PC-9 (cell line): Measurements from ENCODE around the gene ABI3BP. TPM values are rescaled to one million over a fixed set of nuclear protein-coding genes. Genes with fewer than 3 reads are reported as not detected.
A peak's percentile ranks its signal among the peaks of the same experiment; 100 is the strongest.

Source experiments
- BruUV-seq: library from RNA; stranded (reverse); fragments of 400-500 nt; replicated peaks from 2 replicates; lab custom pipeline; 2021; lab: Mats Ljungman, UMichigan
- CTCF ChIA-PET: fragments of 300-600 bp; sonication (Branson Sonifier 250); formaldehyde crosslinking; loops from one replicate; lab custom pipeline; 2022; ENCODE audit warnings: antibody characterized with exemption; lab: Charles Lee
- POLR2A ChIA-PET: fragments of 300-600 bp; sonication (Branson Sonifier 250); formaldehyde crosslinking; loops from one replicate; lab custom pipeline; 2022; ENCODE audit warnings: antibody characterized with exemption; ENCODE audit not compliant: unreplicated experiment; lab: Charles Lee
- DNase-seq, 2 experiments: peaks; one replicate each; pipeline versions ENCODE4 v3.0.0 to v3.0.0-alpha.2; 2015 to 2022; ENCODE audit warnings: mixed read lengths in 1 of 2
- H2AFZ ChIP-seq: fragments of 200-600 bp; sonication (generic); 2 replicates; pipeline ENCODE4 v1.8.1; 2017; ENCODE audit warnings: antibody characterized with exemption
- H3F3A ChIP-seq: fragments of 200-600 bp; sonication (generic); 2 replicates; pipeline ENCODE4 v1.8.1; 2017; ENCODE audit warnings: antibody characterized with exemption, mild to moderate bottlenecking, low read depth; ENCODE audit not compliant: insufficient read depth
- H3K27ac ChIP-seq: fragments of 200-600 bp; sonication (generic); 2 replicates; pipeline ENCODE4 v1.6.1; 2016; ENCODE audit warnings: mixed run types
- H3K27me3 ChIP-seq: fragments of 200-600 bp; sonication (generic); 2 replicates; pipeline ENCODE4 v1.6.1; 2016; ENCODE audit warnings: low read depth, mixed run types; ENCODE audit not compliant: insufficient read depth
- H3K36me3 ChIP-seq: fragments of 200-600 bp; sonication (generic); 2 replicates; pipeline ENCODE4 v1.6.1; 2016; ENCODE audit warnings: low read depth, mixed run types
- H3K4me1 ChIP-seq: fragments of 200-600 bp; sonication (generic); replicated peaks from 2 replicates; pipeline ENCODE4 v1.6.1; 2016; ENCODE audit warnings: mixed run types; ENCODE audit not compliant: insufficient read depth
- H3K4me2 ChIP-seq: fragments of 200-600 bp; sonication (generic); 2 replicates; pipeline ENCODE4 v1.6.1; 2017; ENCODE audit warnings: mixed run types
- H3K4me3 ChIP-seq: fragments of 200-600 bp; sonication (generic); 2 replicates; pipeline ENCODE4 v1.6.1; 2016; ENCODE audit warnings: mixed run types
- H3K79me2 ChIP-seq: fragments of 200-600 bp; sonication (generic); 2 replicates; pipeline ENCODE4 v1.6.1; 2017; ENCODE audit warnings: low read depth, mixed run types
- H3K9me2 ChIP-seq: fragments of 200-600 bp; sonication (generic); 2 replicates; pipeline ENCODE4 v1.8.1; 2017; ENCODE audit warnings: mild to moderate bottlenecking; ENCODE audit not compliant: insufficient read depth
- H3K9me3 ChIP-seq: fragments of 200-600 bp; sonication (generic); 2 replicates; pipeline ENCODE4 v1.8.1; 2016; ENCODE audit warnings: low read depth; ENCODE audit not compliant: insufficient read depth
- H4K20me1 ChIP-seq: fragments of 200-600 bp; sonication (generic); 2 replicates; pipeline ENCODE4 v1.8.1; 2017; ENCODE audit not compliant: insufficient read depth
- CTCF ChIP-seq: fragments of 200-600 bp; sonication (generic); conservative IDR thresholded peaks from 2 replicates; pipeline ENCODE4 v1.6.1; 2017; ENCODE audit warnings: mixed run types, antibody characterized with exemption, mild to moderate bottlenecking, moderate library complexity
- EZH2 ChIP-seq: fragments of 200-600 bp; sonication (generic); IDR thresholded peaks from 2 replicates; pipeline ENCODE4 v1.8.0; 2017; ENCODE audit warnings: antibody characterized with exemption, low read depth
- intact Hi-C: fragments of 100-400 bp; cut with micrococcal nuclease; formaldehyde crosslinking; loops from one replicate; pipeline ENCODE4 v1.10.0; 2022; ENCODE audit not compliant: unreplicated experiment
- total RNA-seq: library from RNA; stranded (reverse); gene quantifications from 2 replicates; pipeline ENCODE4 v1.2.3, GENCODE V29; 2021

The ABI3BP gene
- total RNA-seq, 1 experiment from 2014 or later = 4.2 TPM

- Histone ChIP-seq H3F3A (peaks cover 21% of the 10 kb centered on the region), H2AFZ (no peak overlapping the region), H3K36me3 (no peaks in the 10 kb centered on the region), H3K4me2 (no peak overlapping the region), H3K9me3 (no peaks in the 10 kb centered on the region; the same call in 1 of the 2 replicates), H3K27me3 (no peaks in the 10 kb centered on the region), H3K79me2 (no peaks in the 10 kb centered on the region), H3K4me3 (no peak overlapping the region), H3K9me2 (no peaks in the 10 kb centered on the region), H4K20me1 (no peaks in the 10 kb centered on the region), H3K27ac (no peak overlapping the region), H3K4me1 (no peaks in the 10 kb centered on the region)
- POLR2A ChIA-PET = interaction anchor here (0.6 kb wide), 1 partner anchor 525 kb away, joined by 5 read pairs; no protein-coding TSS in a partner anchor
- intact Hi-C loops = no loop called here
- CTCF ChIA-PET = interaction anchor here (1.1 kb wide), 1 partner anchor 299 kb away, joined by 4 read pairs; no protein-coding TSS in a partner anchor
- BruUV-seq = no TSS peak
- TF ChIP-seq EZH2 (no peak), CTCF (peak; percentile 53; the same call in 1 of the 2 replicates)
- peak in 1 of 2 experiments; percentile 22 for DNase-seq
Measured at GRCh38 chr3:100761211-100761942, 231.8 kb downstream of the ABI3BP start.

GRCh38 chr3:100760377-100760776 lies 232.8 kb downstream of the ABI3BP start:
- Histone ChIP-seq H3K79me2 (no peaks in the 10 kb centered on the region), H3K4me3 (no peak overlapping the region), H3K4me2 (no peak overlapping the region), H4K20me1 (no peaks in the 10 kb centered on the region), H3K36me3 (no peaks in the 10 kb centered on the region), H3K9me3 (no peaks in the 10 kb centered on the region; the same call in 1 of the 2 replicates), H3K9me2 (no peaks in the 10 kb centered on the region), H3F3A (peaks cover 24% of the 10 kb centered on the region), H3K27me3 (no peaks in the 10 kb centered on the region), H2AFZ (no peak overlapping the region), H3K4me1 (no peaks in the 10 kb centered on the region), H3K27ac (no peak overlapping the region)
- ChIA-PET POLR2A (interaction anchor here (0.6 to 0.7 kb wide), 2 partner anchors 150 to 333 kb away, joined by 3 to 5 read pairs; no protein-coding TSS in a partner anchor), CTCF (interaction anchor here (0.7 to 1.4 kb wide), 2 partner anchors 172 to 436 kb away, joined by 3 to 6 read pairs; no protein-coding TSS in a partner anchor)
- BruUV-seq = no TSS peak
- TF ChIP-seq CTCF (no peak), EZH2 (no peak)
- intact Hi-C loops = no loop called here
- DNase-seq = no peak

- no peak for TF ChIP-seq EZH2
- TF ChIP-seq CTCF = no peak
- H3F3A ChIP-seq = peaks cover 28% of the 10 kb centered on the region
- H3K79me2 ChIP-seq = no peaks in the 10 kb centered on the region
- H2AFZ ChIP-seq = no peak overlapping the region
- DNase-seq = no peak
- no peaks in the 10 kb centered on the region for H3K27me3 ChIP-seq
- H3K36me3 ChIP-seq = no peaks in the 10 kb centered on the region
- ChIA-PET CTCF (interaction anchor here (1.4 kb wide), 1 partner anchor 436 kb away, joined by 6 read pairs; no protein-coding TSS in a partner anchor), POLR2A (interaction anchor here (0.6 kb wide), 1 partner anchor 150 kb away, joined by 3 read pairs; no protein-coding TSS in a partner anchor)
- H4K20me1 ChIP-seq = no peaks in the 10 kb centered on the region
- H3K9me2 ChIP-seq = no peaks in the 10 kb centered on the region
- H3K27ac ChIP-seq = no peak overlapping the region
- intact Hi-C loops = no loop called here
- no peak overlapping the region for H3K4me3 ChIP-seq
- H3K4me1 ChIP-seq = no peaks in the 10 kb centered on the region
- BruUV-seq = no TSS peak
- H3K9me3 ChIP-seq = no peaks in the 10 kb centered on the region; the same call in 1 of the 2 replicates
- H3K4me2 ChIP-seq = no peak overlapping the region
Measured at GRCh38 chr3:100759950-100760349, 233.3 kb downstream of the ABI3BP start.
